Measurements from ENCODE around the gene SPPL3. TPM values are rescaled to one million over a fixed set of nuclear protein-coding genes. Genes with fewer than 3 reads are reported as not detected.

The SPPL3 gene
- polyA plus RNA-seq, 2 donors = 16.7 to 29.3 TPM

DNA sequence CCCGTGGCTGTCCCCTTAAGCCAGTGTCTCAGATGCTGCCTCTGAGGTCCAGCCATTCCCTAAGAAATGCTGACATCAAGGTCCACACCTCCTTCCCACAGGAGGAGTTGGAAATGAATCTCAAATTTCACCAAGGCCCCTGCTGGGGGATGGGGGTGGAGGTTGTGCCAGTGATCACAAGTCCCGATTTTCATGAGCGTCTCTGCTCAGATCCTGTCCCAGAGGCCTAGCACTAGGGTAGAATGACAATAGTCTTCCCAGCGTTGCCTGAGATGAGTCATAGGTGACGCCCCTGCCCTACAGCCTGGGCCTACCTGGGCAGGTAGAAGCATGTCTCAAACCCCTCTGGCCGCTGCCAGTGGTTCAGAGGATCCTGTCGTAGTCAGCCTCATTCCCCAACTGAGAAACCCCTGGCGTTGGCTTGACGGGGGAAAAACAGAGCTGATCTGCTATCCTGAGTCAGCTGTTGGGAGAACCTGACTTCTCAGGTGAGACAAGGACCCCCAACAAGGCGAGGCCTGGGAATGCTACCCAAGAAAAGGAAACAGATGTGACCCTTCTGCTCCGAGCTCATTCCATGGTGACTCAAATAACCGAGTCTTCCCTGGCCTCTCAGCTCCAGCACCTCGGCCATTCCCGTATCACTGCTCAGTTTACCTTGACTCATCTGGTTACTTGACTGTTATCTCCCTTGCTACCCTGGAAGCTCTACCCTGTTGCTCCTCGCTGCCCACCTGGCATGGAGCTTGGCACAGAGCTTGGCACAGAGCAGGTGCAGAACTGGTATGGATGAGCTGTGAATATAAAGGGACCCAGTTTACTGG, 21.8 kb upstream of the SPPL3 start:
- H3K27ac ChIP-seq (ENCODE audit: low read depth in 2 of 2, low read length in 1 of 2) = peak overlapping the region; percentile 87 to 95
- no peaks in the 10 kb centered on the region for H3K9me3 ChIP-seq (ENCODE audit: control insufficient read depth in 2 of 2, insufficient read depth in 1 of 2, low read depth in 1 of 2, low read length in 1 of 2)
- H3K4me3 ChIP-seq (ENCODE audit: low read depth in 1 of 2, low read length in 2 of 2) = no peak overlapping the region
- H3K4me1 ChIP-seq (ENCODE audit: control insufficient read depth in 2 of 2, insufficient read depth in 2 of 2, low read length in 1 of 2) = peaks cover 0 to 8% of the 10 kb centered on the region in 2 donors
- H3K36me3 ChIP-seq (ENCODE audit: control insufficient read depth in 2 of 2, insufficient read depth in 2 of 2, low read length in 1 of 2) = no peaks in the 10 kb centered on the region
- no peaks in the 10 kb centered on the region for H3K27me3 ChIP-seq (ENCODE audit: control insufficient read depth in 1 of 2, insufficient read depth in 2 of 2, low read length in 2 of 2)
- 47 to 59% methylated on average over 15 of the region's 15 CpGs for WGBS, 2 donors

GRCh38 chr12:120922279-120922678, 18.1 kb upstream of the SPPL3 start:
- 58 to 73% methylated on average over 3 of the region's 3 CpGs for WGBS, 2 donors
- Histone ChIP-seq H3K27me3 (ENCODE audit: control insufficient read depth in 1 of 2, insufficient read depth in 2 of 2, low read length in 2 of 2) (no peaks in the 10 kb centered on the region), H3K9me3 (ENCODE audit: control insufficient read depth in 2 of 2, insufficient read depth in 1 of 2, low read depth in 1 of 2, low read length in 1 of 2) (no peaks in the 10 kb centered on the region), H3K4me1 (ENCODE audit: control insufficient read depth in 2 of 2, insufficient read depth in 2 of 2, low read length in 1 of 2) (peaks cover 0 to 5% of the 10 kb centered on the region in 2 donors), H3K27ac (ENCODE audit: low read depth in 2 of 2, low read length in 1 of 2) (no peak overlapping the region), H3K36me3 (ENCODE audit: control insufficient read depth in 2 of 2, insufficient read depth in 2 of 2, low read length in 1 of 2) (no peaks in the 10 kb centered on the region), H3K4me3 (ENCODE audit: low read depth in 1 of 2, low read length in 2 of 2) (no peak overlapping the region)

DNA sequence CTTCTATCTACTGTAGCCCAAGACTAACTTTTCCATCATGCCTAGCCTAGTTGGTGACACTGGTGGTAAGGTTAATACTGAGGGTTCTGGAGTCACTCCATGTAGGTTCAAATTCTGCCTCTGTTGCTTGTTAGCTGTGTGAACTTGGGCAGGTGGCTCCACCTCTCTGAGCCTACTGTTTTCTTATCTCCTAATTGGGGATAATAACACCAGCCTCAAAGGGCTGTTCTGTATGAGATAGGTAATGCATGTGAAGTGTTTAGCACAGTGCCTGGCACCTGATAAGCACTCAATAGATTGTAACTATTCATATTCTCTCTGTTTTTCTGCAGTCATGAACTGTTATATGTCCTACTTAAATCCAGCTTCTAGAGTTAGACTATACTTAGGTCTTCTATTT, 17.5 kb upstream of the SPPL3 start:
- Histone ChIP-seq H3K4me3 (ENCODE audit: low read depth in 1 of 2, low read length in 2 of 2) (no peak overlapping the region), H3K27ac (ENCODE audit: low read depth in 2 of 2, low read length in 1 of 2) (no peak overlapping the region)

GRCh38 chr12:120920178-120920577, 16.0 kb upstream of the SPPL3 start:
- Histone ChIP-seq H3K4me1 (ENCODE audit: control insufficient read depth in 2 of 2, insufficient read depth in 2 of 2, low read length in 1 of 2) (peaks cover 0 to 2% of the 10 kb centered on the region in 2 donors), H3K9me3 (ENCODE audit: control insufficient read depth in 2 of 2, insufficient read depth in 1 of 2, low read depth in 1 of 2, low read length in 1 of 2) (peaks cover 0 to 3% of the 10 kb centered on the region in 2 donors), H3K27ac (ENCODE audit: low read depth in 2 of 2, low read length in 1 of 2) (no peak overlapping the region), H3K27me3 (ENCODE audit: control insufficient read depth in 1 of 2, insufficient read depth in 2 of 2, low read length in 2 of 2) (no peaks in the 10 kb centered on the region), H3K4me3 (ENCODE audit: low read depth in 1 of 2, low read length in 2 of 2) (no peak overlapping the region), H3K36me3 (ENCODE audit: control insufficient read depth in 2 of 2, insufficient read depth in 2 of 2, low read length in 1 of 2) (no peaks in the 10 kb centered on the region)
- 83 to 87% methylated on average over 3 of the region's 3 CpGs for WGBS, 2 donors

More for the DNA sequence above, 17.5 kb upstream of the SPPL3 start:
- H3K4me1 ChIP-seq (ENCODE audit: control insufficient read depth in 2 of 2, insufficient read depth in 2 of 2, low read length in 1 of 2) = peaks cover 0 to 5% of the 10 kb centered on the region in 2 donors
- H3K36me3 ChIP-seq (ENCODE audit: control insufficient read depth in 2 of 2, insufficient read depth in 2 of 2, low read length in 1 of 2) = no peaks in the 10 kb centered on the region
- H3K9me3 ChIP-seq (ENCODE audit: control insufficient read depth in 2 of 2, insufficient read depth in 1 of 2, low read depth in 1 of 2, low read length in 1 of 2) = peaks cover 0 to 1% of the 10 kb centered on the region in 2 donors
- H3K27me3 ChIP-seq (ENCODE audit: control insufficient read depth in 1 of 2, insufficient read depth in 2 of 2, low read length in 2 of 2) = no peaks in the 10 kb centered on the region

DNA sequence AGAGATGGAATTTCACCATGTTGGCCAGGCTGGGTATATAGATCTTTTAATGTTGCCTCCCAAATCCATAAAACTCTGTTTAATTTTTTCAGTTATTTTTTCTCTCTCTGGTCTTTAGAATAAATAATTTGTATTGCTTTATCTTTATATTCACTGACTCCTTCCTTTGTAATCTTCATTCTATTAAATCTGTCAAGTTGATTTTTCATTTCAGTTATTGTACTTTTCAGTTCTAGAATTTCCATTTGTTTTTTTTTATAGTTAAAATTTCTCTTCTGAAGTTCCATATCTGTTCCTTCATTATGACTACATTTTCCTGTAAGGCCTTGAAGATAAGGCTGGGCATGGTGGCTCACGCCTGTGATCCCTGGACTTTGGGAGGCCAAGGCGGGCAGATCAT, 13.6 kb upstream of the SPPL3 start:
- WGBS, 2 donors = 95 to 99% methylated on average over 2 of the region's 2 CpGs
- H3K4me1 ChIP-seq (ENCODE audit: control insufficient read depth in 2 of 2, insufficient read depth in 2 of 2, low read length in 1 of 2) = peaks cover 0 to 3% of the 10 kb centered on the region in 2 donors

GRCh38 chr12:120916561-120916960, 12.4 kb upstream of the SPPL3 start:
- no peaks in the 10 kb centered on the region for H3K27me3 ChIP-seq (ENCODE audit: control insufficient read depth in 1 of 2, insufficient read depth in 2 of 2, low read length in 2 of 2)
- H3K36me3 ChIP-seq (ENCODE audit: control insufficient read depth in 2 of 2, insufficient read depth in 2 of 2, low read length in 1 of 2) = no peaks in the 10 kb centered on the region
- no peak overlapping the region for H3K27ac ChIP-seq (ENCODE audit: low read depth in 2 of 2, low read length in 1 of 2)
- H3K4me1 ChIP-seq (ENCODE audit: control insufficient read depth in 2 of 2, insufficient read depth in 2 of 2, low read length in 1 of 2) = peaks cover 0 to 3% of the 10 kb centered on the region in 2 donors
- peaks cover 0 to 3% of the 10 kb centered on the region in 2 donors for H3K9me3 ChIP-seq (ENCODE audit: control insufficient read depth in 2 of 2, insufficient read depth in 1 of 2, low read depth in 1 of 2, low read length in 1 of 2)
- 96 to 98% methylated on average over 14 of the region's 14 CpGs for WGBS, 2 donors
- H3K4me3 ChIP-seq (ENCODE audit: low read depth in 1 of 2, low read length in 2 of 2) = no peak overlapping the region

More for the DNA sequence above, 13.6 kb upstream of the SPPL3 start:
- Histone ChIP-seq H3K4me3 (ENCODE audit: low read depth in 1 of 2, low read length in 2 of 2) (no peak overlapping the region), H3K36me3 (ENCODE audit: control insufficient read depth in 2 of 2, insufficient read depth in 2 of 2, low read length in 1 of 2) (no peaks in the 10 kb centered on the region), H3K27ac (ENCODE audit: low read depth in 2 of 2, low read length in 1 of 2) (no peak overlapping the region), H3K9me3 (ENCODE audit: control insufficient read depth in 2 of 2, insufficient read depth in 1 of 2, low read depth in 1 of 2, low read length in 1 of 2) (peaks cover 0 to 3% of the 10 kb centered on the region in 2 donors), H3K27me3 (ENCODE audit: control insufficient read depth in 1 of 2, insufficient read depth in 2 of 2, low read length in 2 of 2) (no peaks in the 10 kb centered on the region)

GRCh38 chr12:120914794-120915193, 10.6 kb upstream of the SPPL3 start:
- Histone ChIP-seq H3K4me3 (ENCODE audit: low read depth in 1 of 2, low read length in 2 of 2) (no peak overlapping the region), H3K9me3 (ENCODE audit: control insufficient read depth in 2 of 2, insufficient read depth in 1 of 2, low read depth in 1 of 2, low read length in 1 of 2) (peaks cover 0 to 3% of the 10 kb centered on the region in 2 donors), H3K36me3 (ENCODE audit: control insufficient read depth in 2 of 2, insufficient read depth in 2 of 2, low read length in 1 of 2) (no peaks in the 10 kb centered on the region), H3K27ac (ENCODE audit: low read depth in 2 of 2, low read length in 1 of 2) (peak overlapping the region; percentile 77 to 86), H3K27me3 (ENCODE audit: control insufficient read depth in 1 of 2, insufficient read depth in 2 of 2, low read length in 2 of 2) (no peaks in the 10 kb centered on the region), H3K4me1 (ENCODE audit: control insufficient read depth in 2 of 2, insufficient read depth in 2 of 2, low read length in 1 of 2) (peaks cover 0 to 3% of the 10 kb centered on the region in 2 donors)
- 52 to 59% methylated on average over 7 of the region's 7 CpGs for WGBS, 2 donors

GRCh38 chr12:120909633-120910298, 5.6 kb upstream of the SPPL3 start:
- H3K36me3 ChIP-seq (ENCODE audit: control insufficient read depth in 2 of 2, insufficient read depth in 2 of 2, low read length in 1 of 2) = no peaks in the 10 kb centered on the region

DNA sequence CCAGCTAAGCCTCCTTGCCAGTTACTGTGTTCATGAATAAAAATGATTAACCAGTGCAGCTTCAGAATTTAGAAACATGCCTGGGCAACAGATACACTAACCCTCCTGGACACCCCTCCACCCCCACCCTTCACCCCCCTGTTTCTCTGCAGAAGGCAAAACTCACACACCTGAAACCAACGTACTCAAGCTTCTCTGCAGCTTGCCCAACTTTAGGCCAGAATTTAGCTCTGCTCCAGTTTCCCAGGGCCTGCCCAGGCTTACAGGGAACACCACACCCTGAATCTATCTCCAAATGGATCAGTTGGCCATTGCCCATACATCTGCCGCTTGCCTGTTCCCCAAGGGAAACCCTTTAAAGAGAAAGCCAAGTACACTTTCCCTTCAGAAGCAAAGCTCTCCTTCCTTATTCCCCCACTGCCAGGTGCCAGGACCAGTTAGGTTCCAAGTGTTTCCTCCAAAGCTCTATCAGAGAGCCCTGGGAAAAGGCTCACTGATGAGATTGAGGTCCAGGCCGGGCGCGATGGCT, 1.8 kb upstream of the SPPL3 start:
- Histone ChIP-seq H3K4me3 (ENCODE audit: low read depth in 1 of 2, low read length in 2 of 2) (no peak overlapping the region), H3K27ac (ENCODE audit: low read depth in 2 of 2, low read length in 1 of 2) (peak overlapping the region; percentile 86 to 96)

More at GRCh38 chr12:120909633-120910298, 5.6 kb upstream of the SPPL3 start:
- 42% methylated on average over 5 of the region's 5 CpGs for WGBS, 2 donors
- H3K4me3 ChIP-seq (ENCODE audit: low read depth in 1 of 2, low read length in 2 of 2) = no peak overlapping the region
- no peaks in the 10 kb centered on the region for H3K9me3 ChIP-seq (ENCODE audit: control insufficient read depth in 2 of 2, insufficient read depth in 1 of 2, low read depth in 1 of 2, low read length in 1 of 2)
- no peaks in the 10 kb centered on the region for H3K27me3 ChIP-seq (ENCODE audit: control insufficient read depth in 1 of 2, insufficient read depth in 2 of 2, low read length in 2 of 2)
- H3K4me1 ChIP-seq (ENCODE audit: control insufficient read depth in 2 of 2, insufficient read depth in 2 of 2, low read length in 1 of 2) = peaks cover 0 to 19% of the 10 kb centered on the region in 2 donors
- H3K27ac ChIP-seq (ENCODE audit: low read depth in 2 of 2, low read length in 1 of 2) = peak overlapping the region; percentile 86 to 96

More for the DNA sequence above, 1.8 kb upstream of the SPPL3 start:
- H3K36me3 ChIP-seq (ENCODE audit: control insufficient read depth in 2 of 2, insufficient read depth in 2 of 2, low read length in 1 of 2) = no peaks in the 10 kb centered on the region
- WGBS, 2 donors = 54 to 58% methylated on average over 5 of the region's 5 CpGs
- H3K27me3 ChIP-seq (ENCODE audit: control insufficient read depth in 1 of 2, insufficient read depth in 2 of 2, low read length in 2 of 2) = no peaks in the 10 kb centered on the region
- H3K9me3 ChIP-seq (ENCODE audit: control insufficient read depth in 2 of 2, insufficient read depth in 1 of 2, low read depth in 1 of 2, low read length in 1 of 2) = no peaks in the 10 kb centered on the region
- peaks cover 2 to 19% of the 10 kb centered on the region in 2 donors for H3K4me1 ChIP-seq (ENCODE audit: control insufficient read depth in 2 of 2, insufficient read depth in 2 of 2, low read length in 1 of 2)

Data from esophagus (tissue), 2 donors.